ENCODE data around the gene DOC2A.

Gene DOC2A

DNA sequence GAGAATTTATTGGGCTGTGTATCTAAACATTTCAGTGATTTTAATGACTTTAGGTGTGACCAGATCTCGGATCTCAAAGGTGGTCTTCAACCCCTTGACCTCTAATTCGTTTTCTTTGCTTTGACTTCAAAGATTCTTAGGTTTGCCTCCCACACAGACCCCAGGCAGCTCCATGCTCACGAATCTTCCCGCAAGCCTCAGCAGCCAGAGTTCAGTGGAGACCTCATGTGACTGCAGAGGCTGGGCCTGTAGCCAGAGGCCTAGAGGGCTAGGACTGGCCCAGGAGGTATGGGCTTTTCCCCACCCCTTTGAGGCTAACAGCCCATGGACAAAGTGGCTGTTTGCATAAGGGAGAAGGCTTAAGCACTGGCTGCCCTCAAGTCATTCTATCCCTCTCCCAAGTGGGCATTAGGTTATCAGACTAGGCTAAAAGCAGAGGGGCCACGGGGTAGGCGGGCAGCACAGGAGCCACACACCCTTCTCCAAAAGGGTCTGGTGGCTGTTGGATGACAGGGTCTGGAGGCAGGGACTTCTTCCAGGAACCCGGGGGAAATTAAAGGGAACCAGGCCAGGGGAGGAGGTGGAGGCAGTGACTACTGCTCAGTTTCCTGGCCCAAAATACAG lies 18.4 kb downstream of the DOC2A start:
- in situ Hi-C loops (cut with MboI; ENCODE audit: low sequenced_read_pairs), result no loop called here

DNA sequence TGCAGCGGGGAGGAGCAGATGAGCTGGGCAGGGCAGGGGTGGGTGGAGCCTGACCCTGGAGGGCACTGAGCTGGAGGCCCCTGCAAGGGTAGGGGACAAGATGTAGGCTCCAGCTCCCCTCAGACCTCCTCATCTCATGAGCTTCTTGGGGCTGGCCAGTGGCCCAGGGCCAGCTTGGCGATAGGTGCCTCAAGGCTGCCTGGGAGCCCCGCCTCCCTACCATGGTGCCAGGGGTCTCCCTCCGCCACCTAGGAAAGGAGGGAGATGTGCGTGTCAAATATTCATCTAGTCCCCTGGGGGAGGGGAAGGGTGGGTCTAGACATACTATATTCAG lies 19.3 kb downstream of the DOC2A start:
- in situ Hi-C loops (cut with MboI; ENCODE audit: low sequenced_read_pairs), result no loop called here

DNA sequence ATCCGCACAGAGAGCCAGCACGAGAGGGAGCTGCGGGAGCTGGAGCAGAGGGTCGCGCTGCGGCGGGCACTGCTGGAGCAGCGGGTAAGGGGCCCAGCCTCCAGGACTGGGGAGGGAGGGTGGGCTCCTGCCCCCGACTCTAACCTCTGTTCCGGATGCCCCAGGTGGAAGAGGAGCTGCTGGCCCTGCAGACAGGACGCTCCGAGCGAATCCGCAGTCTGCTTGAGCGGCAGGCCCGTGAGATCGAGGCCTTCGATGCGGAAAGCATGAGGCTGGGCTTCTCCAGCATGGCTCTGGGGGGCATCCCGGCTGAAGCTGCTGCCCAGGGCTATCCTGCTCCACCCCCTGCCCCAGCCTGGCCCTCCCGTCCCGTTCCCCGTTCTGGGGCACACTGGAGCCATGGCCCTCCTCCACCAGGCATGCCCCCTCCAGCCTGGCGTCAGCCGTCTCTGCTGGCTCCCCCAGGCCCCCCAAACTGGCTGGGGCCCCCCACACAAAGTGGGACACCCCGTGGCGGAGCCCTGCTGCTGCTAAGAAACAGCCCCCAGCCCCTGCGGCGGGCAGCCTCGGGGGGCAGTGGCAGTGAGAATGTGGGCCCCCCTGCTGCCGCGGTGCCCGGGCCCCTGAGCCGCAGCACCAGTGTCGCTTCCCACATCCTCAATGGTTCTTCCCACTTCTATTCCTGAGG lies 19.8 kb downstream of the DOC2A start:
- in situ Hi-C loops (cut with MboI; ENCODE audit: low sequenced_read_pairs), result no loop called here

DNA sequence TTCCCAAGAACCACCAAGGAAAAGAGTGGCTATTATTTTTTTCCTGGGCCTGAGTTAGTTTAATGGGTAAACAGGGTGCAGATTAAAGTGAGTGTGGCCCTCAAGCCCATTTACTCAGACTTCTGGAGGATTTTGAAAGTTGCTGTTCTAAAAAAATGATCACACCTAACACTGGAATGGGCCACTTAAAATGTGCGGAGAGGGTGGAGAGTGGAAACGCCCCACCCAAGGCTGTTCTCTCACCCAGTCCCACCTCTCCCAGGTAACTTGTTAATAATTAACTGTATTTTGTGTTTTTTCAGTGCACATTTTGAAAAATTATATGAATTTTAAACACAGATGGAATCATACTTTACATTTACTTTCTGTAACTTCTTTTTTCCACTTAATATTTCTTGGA lies 20.8 kb downstream of the DOC2A start:
- in situ Hi-C loops (cut with MboI; ENCODE audit: low sequenced_read_pairs), result no loop called here

DNA sequence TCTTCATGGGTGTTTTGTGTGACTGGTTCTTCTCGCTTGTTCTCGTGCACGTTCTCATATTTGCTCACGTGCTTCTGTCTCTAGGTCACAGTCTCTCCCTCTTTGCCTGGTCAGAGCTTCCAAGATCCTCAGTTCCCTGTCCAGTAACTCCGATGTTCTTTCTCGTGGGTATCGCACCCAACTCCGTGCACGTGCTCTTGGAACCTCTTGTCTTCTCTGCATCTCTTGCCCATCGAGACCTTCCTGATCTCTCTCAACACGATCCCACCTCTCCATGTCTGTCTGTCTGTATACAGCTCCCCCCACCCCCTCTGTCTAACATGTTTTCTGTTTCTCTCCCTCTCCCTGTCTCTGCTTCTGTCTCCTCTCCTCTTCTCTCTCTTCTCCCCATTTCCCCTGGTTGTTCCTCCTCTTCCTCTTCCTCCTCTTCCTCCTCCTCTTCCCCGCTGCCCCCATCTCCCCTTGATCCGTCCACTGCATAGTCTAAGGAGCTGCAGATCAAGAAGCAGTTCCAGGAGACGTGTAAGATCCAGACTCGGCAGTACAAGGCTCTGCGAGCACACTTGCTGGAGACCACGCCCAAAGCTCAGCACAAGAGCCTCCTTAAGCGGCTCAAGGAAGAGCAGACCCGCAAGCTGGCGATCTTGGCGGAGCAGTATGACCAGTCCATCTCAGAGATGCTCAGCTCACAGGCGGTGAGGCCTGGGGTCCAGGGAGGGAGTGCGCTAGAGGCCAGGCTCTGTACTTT lies 21.5 kb downstream of the DOC2A start:
- in situ Hi-C loops (cut with MboI; ENCODE audit: low sequenced_read_pairs), result no loop called here

DNA sequence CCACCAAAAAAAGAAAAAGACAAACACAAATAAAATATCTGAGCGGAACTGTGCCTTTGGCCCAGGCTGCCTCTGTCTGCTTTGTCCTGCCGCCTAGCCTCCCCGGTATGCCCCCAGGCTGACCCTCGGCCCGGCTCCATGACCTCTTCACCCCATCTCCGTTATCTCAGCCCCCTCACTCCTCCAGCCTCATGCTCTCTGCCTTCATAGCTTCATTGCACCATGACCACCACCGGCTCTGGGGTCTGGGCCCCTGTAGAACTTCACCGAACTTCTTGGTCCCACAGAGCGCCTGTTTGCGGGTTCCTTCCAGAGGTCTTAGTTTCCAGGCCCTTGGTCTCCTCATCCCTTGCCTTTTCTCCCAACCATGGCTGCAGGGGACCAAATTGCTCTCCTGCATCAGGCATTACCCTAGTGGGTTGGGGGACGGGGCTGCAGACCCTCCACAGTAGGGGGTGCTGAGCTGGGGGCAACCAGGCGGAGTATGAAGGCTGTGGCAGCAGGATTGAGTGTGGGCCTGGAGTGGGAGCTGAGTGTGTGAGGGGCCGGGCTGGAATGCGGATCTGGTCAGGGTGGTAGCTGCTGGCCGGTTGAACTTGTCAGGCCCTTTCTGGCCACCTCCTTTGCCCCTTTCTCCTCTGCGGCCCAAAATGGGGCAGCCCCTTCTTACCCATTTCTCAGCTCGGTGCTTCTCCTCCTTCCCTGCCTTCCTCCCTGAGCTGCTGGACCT lies 22.3 kb downstream of the DOC2A start:
- in situ Hi-C loops (cut with MboI; ENCODE audit: low sequenced_read_pairs), result no loop called here

DNA sequence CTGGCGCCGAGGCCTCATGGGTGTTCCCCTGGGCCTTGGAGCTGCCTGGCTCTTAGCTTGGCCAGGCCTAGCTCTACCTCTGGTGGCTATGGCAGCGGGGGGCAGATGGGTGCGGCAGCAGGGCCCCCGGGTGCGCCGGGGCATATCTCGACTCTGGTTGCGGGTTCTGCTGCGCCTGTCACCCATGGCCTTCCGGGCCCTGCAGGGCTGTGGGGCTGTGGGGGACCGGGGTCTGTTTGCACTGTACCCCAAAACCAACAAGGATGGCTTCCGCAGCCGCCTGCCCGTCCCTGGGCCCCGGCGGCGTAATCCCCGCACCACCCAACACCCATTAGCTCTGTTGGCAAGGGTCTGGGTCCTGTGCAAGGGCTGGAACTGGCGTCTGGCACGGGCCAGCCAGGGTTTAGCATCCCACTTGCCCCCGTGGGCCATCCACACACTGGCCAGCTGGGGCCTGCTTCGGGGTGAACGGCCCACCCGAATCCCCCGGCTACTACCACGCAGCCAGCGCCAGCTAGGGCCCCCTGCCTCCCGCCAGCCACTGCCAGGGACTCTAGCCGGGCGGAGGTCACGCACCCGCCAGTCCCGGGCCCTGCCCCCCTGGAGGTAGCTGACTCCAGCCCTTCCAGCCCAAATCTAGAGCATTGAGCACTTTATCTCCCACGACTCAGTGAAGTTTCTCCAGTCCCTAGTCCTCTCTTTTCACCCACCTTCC lies 23.3 kb downstream of the DOC2A start:
- in situ Hi-C loops (cut with MboI; ENCODE audit: low sequenced_read_pairs), result no loop called here

DNA sequence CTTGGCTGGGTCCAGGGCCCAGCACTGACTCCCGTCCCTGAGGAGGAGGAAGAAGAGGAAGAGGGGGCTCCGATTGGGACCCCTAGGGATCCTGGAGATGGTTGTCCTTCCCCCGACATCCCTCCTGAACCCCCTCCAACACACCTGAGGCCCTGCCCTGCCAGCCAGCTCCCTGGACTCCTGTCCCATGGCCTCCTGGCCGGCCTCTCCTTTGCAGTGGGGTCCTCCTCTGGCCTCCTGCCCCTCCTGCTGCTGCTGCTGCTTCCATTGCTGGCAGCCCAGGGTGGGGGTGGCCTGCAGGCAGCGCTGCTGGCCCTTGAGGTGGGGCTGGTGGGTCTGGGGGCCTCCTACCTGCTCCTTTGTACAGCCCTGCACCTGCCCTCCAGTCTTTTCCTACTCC lies 23.9 kb downstream of the DOC2A start:
- in situ Hi-C loops (cut with MboI; ENCODE audit: low sequenced_read_pairs), result no loop called here

DNA sequence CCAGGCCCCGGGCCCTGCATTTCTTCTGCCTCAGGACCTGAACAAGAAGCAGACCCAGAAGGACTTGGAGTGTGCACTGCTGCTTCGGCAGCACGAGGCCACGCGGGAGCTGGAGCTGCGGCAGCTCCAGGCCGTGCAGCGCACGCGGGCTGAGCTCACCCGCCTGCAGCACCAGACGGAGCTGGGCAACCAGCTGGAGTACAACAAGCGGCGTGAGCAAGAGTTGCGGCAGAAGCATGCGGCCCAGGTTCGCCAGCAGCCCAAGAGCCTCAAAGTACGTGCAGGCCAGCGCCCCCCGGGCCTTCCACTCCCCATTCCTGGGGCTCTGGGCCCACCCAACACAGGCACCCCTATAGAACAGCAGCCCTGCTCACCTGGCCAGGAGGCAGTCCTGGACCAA lies 24.6 kb downstream of the DOC2A start:
- in situ Hi-C loops (cut with MboI; ENCODE audit: low sequenced_read_pairs), result no loop called here

DNA sequence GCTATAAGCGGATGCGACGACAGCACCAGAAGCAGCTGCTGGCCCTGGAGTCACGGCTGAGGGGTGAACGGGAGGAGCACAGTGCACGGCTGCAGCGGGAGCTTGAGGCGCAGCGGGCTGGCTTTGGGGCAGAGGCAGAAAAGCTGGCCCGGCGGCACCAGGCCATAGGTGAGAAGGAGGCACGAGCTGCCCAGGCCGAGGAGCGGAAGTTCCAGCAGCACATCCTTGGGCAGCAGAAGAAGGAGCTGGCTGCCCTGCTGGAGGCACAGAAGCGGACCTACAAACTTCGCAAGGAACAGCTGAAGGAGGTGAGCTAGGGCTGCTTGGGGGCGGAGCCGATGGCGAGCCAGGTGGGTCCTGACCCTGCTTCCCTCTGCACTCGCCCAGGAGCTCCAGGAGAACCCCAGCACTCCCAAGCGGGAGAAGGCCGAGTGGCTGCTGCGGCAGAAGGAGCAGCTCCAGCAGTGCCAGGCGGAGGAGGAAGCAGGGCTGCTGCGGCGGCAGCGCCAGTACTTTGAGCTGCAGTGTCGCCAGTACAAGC lies 25.5 kb downstream of the DOC2A start:
- in situ Hi-C loops (cut with MboI; ENCODE audit: low sequenced_read_pairs), result no loop called here

DNA sequence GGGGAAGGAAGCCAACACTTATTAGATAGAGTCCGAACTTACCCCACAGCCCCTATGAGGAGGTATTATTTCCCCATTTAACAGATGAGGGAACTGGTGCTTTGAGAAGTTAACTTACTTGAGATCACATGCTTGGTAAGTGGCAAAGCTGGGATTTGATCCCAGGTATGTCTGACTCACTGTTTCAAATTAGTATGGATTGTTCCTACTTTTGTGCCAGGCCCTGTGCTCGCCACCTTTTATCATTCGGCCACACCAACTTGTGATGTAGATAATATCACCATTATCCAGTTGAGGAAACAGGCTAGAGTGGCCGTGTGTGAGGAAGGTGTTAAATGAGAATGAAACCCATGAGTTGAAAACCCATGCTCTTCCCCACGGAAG lies 26.1 kb downstream of the DOC2A start:
- in situ Hi-C loops (cut with MboI; ENCODE audit: low sequenced_read_pairs), result no loop called here

DNA sequence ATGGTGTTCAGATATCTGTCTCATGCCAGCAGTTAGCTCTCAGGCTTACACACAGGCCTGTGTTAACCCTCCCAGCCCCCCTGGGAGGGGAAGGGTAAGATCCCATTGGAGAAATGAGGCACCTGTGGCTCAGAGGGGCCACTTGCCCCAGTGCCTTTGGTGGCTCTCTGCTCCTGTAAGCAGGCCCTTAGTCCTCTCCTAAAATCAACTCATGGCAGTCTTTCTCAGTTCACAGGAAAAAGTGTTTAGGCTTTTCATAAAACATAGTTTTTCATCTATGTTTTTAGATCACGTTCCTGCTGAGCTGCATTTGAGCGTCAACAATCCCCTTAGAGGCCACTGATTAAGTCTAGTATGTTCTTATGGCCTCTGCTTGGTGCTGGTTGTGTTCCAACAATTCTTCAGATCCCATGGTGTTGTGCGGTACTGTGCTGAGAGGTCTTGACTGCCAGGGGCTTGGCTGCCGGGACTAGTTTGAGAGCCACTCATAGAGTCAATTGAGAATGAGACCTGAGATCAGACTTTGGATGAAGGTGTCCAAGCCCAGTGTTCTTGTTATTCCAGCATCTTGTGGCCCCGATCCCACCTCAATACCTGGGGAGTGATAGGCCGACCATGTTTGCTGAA lies 26.6 kb downstream of the DOC2A start:
- in situ Hi-C loops (cut with MboI; ENCODE audit: low sequenced_read_pairs), result no loop called here

DNA sequence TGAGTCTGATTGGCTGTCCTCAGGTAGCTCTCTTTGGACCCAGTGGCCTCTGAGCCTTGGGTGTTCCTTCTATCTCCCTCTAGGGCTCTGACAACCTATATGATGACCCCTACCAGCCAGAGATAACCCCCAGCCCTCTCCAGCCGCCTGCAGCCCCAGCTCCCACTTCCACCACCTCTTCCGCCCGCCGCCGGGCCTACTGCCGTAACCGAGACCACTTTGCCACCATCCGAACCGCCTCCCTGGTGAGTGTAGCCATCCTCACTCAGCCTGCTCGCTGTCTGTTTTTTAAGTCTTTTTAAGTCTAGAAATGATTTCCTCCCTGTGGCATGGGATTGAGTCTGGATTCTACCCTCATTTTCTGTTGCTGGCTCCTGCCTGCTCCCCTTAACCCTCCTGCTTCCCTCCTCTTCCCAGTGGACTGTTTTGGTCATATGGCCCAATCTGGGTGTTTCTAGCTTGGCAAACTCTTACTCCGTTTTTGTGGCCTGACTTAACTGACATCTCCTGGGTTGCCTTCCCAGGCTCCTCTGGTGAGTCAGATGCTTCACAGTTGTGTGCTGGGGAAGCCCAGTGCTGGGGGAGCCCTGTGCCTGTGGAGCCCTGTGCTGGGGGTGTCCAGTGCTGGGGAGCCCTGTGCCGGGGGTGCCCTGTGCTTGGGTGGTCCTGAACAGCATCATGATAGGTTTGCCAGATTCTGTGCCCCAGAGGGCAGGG lies 27.2 kb downstream of the DOC2A start:
- in situ Hi-C loops (cut with MboI; ENCODE audit: low sequenced_read_pairs), result no loop called here

DNA sequence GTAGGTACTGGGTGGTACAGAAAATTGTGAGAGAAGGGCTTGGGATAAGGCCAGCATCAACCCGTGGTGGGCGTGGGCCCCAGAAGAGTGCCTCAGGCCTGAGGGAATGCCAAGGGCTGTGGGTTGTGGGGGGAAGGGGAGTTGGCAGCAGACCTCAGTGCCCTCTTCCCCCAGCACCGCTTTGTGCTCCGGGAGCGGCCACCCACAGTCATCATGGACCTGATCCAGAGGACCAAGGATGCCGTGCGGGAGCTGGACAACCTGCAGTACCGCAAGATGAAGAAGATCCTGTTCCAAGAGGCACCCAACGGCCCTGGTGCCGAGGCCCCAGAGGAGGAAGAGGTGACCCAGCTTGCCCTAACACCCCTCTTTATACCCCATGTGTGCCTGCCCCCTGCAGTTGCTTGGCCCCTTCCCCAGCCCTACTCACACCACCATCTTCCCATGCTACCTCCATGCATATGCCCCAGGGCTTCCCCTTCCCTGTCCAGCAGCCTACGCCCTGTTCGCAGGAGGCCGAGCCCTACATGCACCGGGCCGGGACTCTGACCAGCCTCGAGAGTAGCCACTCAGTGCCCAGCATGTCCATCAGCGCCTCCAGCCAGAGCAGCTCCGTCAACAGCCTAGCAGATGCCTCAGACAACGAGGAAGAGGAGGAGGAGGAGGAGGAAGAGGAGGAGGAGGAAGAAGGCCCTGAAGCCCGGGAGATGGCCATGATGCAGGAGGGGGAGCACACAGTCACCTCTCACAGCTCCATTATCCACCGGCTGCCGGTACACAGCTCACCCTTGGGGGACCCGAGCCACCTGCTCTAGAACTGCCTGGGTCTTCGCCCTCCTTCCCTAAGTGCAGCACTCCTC lies 28.0 kb downstream of the DOC2A start:
- in situ Hi-C loops (cut with MboI; ENCODE audit: low sequenced_read_pairs), result no loop called here

DNA sequence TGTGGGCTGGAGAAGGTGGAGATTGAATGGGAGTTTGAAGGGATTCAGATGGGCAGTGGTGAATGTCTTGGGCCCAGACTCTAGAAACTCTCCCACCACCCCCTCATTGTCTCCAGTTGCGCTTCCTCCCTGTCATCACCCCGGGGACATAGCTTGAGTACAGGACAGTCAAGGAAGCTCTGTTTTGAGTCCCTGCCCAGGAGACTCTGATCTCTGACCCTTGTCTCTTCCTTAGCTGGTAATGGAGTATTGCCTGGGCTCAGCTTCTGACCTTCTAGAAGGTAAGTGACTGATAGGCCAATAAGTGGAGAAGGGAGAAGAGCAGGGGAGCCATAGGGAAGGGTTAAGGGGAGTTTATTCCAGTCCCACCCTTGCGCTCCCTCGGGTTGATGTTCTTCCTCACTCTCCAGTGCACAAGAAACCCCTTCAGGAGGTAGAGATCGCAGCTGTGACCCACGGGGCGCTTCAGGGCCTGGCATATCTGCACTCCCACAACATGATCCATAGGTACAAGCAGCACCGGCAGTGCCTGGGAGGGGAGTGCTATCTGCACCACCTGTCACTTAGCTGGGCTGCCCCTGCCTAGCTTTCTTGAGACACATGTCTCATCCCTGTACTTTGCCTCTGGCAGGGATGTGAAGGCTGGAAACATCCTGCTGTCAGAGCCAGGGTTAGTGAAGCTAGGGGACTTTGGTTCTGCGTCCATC lies 32.1 kb downstream of the DOC2A start:
- in situ Hi-C loops (cut with MboI; ENCODE audit: low sequenced_read_pairs), result no loop called here

DNA sequence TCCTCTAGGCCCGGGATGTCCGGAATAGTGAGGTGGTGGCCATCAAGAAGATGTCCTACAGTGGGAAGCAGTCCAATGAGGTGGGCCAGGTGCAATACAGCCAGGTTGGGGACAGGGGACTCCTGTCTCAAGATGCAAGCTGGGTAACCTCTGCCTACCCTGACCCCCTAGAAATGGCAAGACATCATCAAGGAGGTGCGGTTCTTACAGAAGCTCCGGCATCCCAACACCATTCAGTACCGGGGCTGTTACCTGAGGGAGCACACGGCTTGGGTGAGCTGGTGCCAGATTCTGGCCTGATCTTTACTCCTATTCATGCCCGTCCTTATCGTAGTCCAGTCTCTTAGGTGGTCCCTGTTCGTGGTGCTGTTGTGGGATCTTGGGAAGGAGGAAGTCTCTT lies 32.7 kb downstream of the DOC2A start:
- in situ Hi-C loops (cut with MboI; ENCODE audit: low sequenced_read_pairs), result no loop called here

DNA sequence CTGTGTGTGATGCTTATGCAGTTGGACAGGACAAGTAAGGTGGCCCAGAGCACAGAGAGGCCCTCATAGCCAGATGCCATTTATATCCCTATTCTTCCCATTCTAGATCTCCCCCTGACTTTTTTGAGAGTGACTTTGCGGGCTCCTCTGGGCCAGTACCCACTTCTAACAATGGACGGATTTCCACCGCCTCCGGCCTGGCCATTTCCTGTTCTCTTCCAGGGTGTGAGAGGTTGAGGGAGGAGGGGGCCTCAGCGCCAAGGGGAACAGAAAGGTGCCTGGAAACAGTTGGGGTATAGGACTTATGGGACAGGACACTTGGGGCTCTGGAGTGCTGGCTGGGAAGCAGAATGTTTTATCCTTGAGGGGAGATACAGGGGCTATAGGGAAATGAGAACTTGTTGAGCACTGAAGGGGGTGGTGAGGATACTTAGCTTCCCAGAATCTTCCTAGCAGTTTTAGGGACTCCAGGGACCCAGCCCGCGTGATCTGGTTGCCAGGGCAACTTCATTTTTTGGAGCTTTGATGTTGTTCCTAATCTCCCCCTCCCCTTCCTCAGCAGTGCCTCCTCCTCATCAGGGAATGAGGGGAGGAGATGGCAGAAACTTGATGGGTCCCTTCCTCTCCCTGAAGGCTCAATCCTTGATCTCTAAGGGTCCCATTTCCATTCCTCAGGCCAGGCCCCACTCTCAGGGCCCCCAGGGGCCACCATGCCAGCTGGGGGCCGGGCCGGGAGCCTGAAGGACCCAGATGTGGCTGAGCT lies 33.6 kb downstream of the DOC2A start:
- in situ Hi-C loops (cut with MboI; ENCODE audit: low sequenced_read_pairs), result no loop called here
